CD4-positive, alpha-beta T cell (primary cell): ENCODE measurements around the gene ATL3. TPM values are rescaled to one million over a fixed set of nuclear protein-coding genes. Genes with fewer than 3 reads are reported as not detected.

Source experiments
- ATAC-seq: fragments of 200-7000 bp; cut with Tn5 transposase; one replicate; pipeline ENCODE4 v1.10.0; 2022; ENCODE audit warnings: mild to moderate bottlenecking; ENCODE audit not compliant: poor library complexity
- CTCF ChIA-PET: fragments of 350-600 bp; sonication (Branson Sonifier 250); formaldehyde crosslinking; loops from one replicate; lab custom pipeline; 2021; ENCODE audit warnings: antibody characterized with exemption, inconsistent platforms; lab: Charles Lee
- POLR2A ChIA-PET: fragments of 350-600 bp; sonication (Branson Sonifier 250); formaldehyde crosslinking; loops from one replicate; lab custom pipeline; 2021; ENCODE audit warnings: antibody characterized with exemption, inconsistent platforms; lab: Charles Lee
- DNase-seq, 14 experiments: peaks; one replicate each; pipeline ENCODE4 v3.0.0-alpha.2; 2013 to 2020; ENCODE audit warnings: mixed read lengths in 2 of 14
- H3K27ac ChIP-seq, 2 donors: one replicate each; pipeline versions ENCODE4 v1.5.1 to v1.7.0; 2013; ENCODE audit warnings: low read length in 2 of 2, low read depth in 1 of 2, mild to moderate bottlenecking in 1 of 2
- H3K27me3 ChIP-seq, 2 experiments: 1 replicate in 1 of 2; 2 replicates in 1 of 2; pipeline versions ENCODE4 v1.6.1 to v1.7.0; 2013; ENCODE audit warnings: low read length in 2 of 2, control low read depth in 1 of 2, mild to moderate bottlenecking in 1 of 2, moderate library complexity in 1 of 2; ENCODE audit not compliant: insufficient read depth in 2 of 2, control insufficient read depth in 1 of 2
- H3K36me3 ChIP-seq: one replicate; pipeline ENCODE4 v1.6.1; 2013; ENCODE audit warnings: low read length, control low read depth; ENCODE audit not compliant: insufficient read depth
- H3K4me1 ChIP-seq: one replicate; pipeline ENCODE4 v1.6.1; 2013; ENCODE audit warnings: low read length, control low read depth; ENCODE audit not compliant: insufficient read depth
- H3K4me3 ChIP-seq: one replicate; pipeline ENCODE4 v1.5.1; 2013; ENCODE audit warnings: mild to moderate bottlenecking, low read length, moderate library complexity
- H3K9me3 ChIP-seq, 2 experiments: 1 replicate in 1 of 2; 2 replicates in 1 of 2; pipeline versions ENCODE4 v1.6.1 to v1.7.0; 2013; ENCODE audit warnings: low read length in 2 of 2, mild to moderate bottlenecking in 2 of 2, control low read depth in 1 of 2, moderate library complexity in 1 of 2; ENCODE audit not compliant: control insufficient read depth in 1 of 2, insufficient read depth in 1 of 2
- H3K27ac Mint-ChIP-seq: one replicate; pipeline ENCODE4 v1.8.0; 2020; ENCODE audit warnings: mixed read lengths
- H3K27me3 Mint-ChIP-seq: one replicate; pipeline ENCODE4 v1.8.0; 2021; ENCODE audit warnings: mixed read lengths
- H3K36me3 Mint-ChIP-seq: one replicate; pipeline ENCODE4 v1.8.0; 2021; ENCODE audit warnings: low read depth, mixed read lengths
- H3K4me1 Mint-ChIP-seq: one replicate; pipeline ENCODE4 v1.8.0; 2021; ENCODE audit warnings: low read depth, mixed read lengths
- H3K4me3 Mint-ChIP-seq: one replicate; pipeline ENCODE4 v1.8.0; 2020; ENCODE audit warnings: mild to moderate bottlenecking, mixed read lengths
- H3K9me3 Mint-ChIP-seq: one replicate; pipeline ENCODE4 v1.8.0; 2020; ENCODE audit warnings: mixed read lengths
- CTCF ChIP-seq: fragments of 200-600 bp; IDR thresholded peaks from one replicate; pipeline ENCODE4 v1.8.0; 2022; ENCODE audit warnings: antibody characterized with exemption, mild to moderate bottlenecking
- intact Hi-C, 2 experiments: fragments of 100-400 bp; cut with DNase I in 1 of 2; cut with micrococcal nuclease in 1 of 2; formaldehyde crosslinking; loops; one replicate each; pipeline versions ENCODE4 v1.15.1 to v1.9.0; 2023 to 2025; cut with DNase I, micrococcal nuclease
- total RNA-seq, 174 experiments: library from RNA in 2 of 174; stranded (reverse) in 2 of 174; gene quantifications; one replicate each; pipeline ENCODE4 v1.2.3 and lab custom pipeline; 2021 to 2026

ATL3 gene
- total RNA-seq, 2 experiments from 2014 or later: 14.5 to 16.5 TPM

GRCh38 chr11:63629426-63629825 is 41.8 kb downstream of the ATL3 start:
- no peak overlapping the region for H3K27ac Mint-ChIP-seq
- H3K9me3 ChIP-seq: no peaks in the 10 kb centered on the region
- ATAC-seq: no peak
- ChIA-PET POLR2A (interaction anchor here (0.6 to 1.6 kb wide), 3 partner anchors 12 to 93 kb away, joined by 3 to 6 read pairs (median 3); partner anchors contain the start of gene PLAAT4), CTCF (interaction anchor here (1.3 to 1.9 kb wide), 2 partner anchors 13 to 150 kb away, joined by 3 to 7 read pairs; no protein-coding TSS in a partner anchor)
- H3K27me3 Mint-ChIP-seq: no peaks in the 10 kb centered on the region
- H3K4me1 Mint-ChIP-seq: no peaks in the 10 kb centered on the region
- TF ChIP-seq CTCF: no peak
- H3K4me3 ChIP-seq: no peak overlapping the region
- H3K4me3 Mint-ChIP-seq: no peak overlapping the region
- H3K27me3 ChIP-seq: no peaks in the 10 kb centered on the region
- H3K9me3 Mint-ChIP-seq: no peaks in the 10 kb centered on the region
- no peak overlapping the region for H3K27ac ChIP-seq
- H3K36me3 ChIP-seq: peaks cover 35% of the 10 kb centered on the region
- no peak for DNase-seq
- no peaks in the 10 kb centered on the region for H3K4me1 ChIP-seq
- peaks cover 54% of the 10 kb centered on the region for H3K36me3 Mint-ChIP-seq
- intact Hi-C loops: no loop called here

- no peaks in the 10 kb centered on the region for H3K4me1 Mint-ChIP-seq
- DNase-seq (no peak), ATAC-seq (no peak)
- H3K27me3 ChIP-seq: no peaks in the 10 kb centered on the region
- POLR2A ChIA-PET: no interaction called here
- intact Hi-C loops: no loop called here
- no peaks in the 10 kb centered on the region for H3K9me3 Mint-ChIP-seq
- no peak overlapping the region for H3K4me3 ChIP-seq
- CTCF ChIA-PET: interaction anchor here (0.8 to 1.1 kb wide), 2 partner anchors 35 to 144 kb away, joined by 3 read pairs; no protein-coding TSS in a partner anchor
- no peak overlapping the region for H3K4me3 Mint-ChIP-seq
- H3K27me3 Mint-ChIP-seq: no peaks in the 10 kb centered on the region
- TF ChIP-seq CTCF: no peak
- no peak overlapping the region for H3K27ac ChIP-seq
- H3K27ac Mint-ChIP-seq: no peak overlapping the region
- H3K4me1 ChIP-seq: no peaks in the 10 kb centered on the region
- H3K9me3 ChIP-seq: no peaks in the 10 kb centered on the region
- peaks cover 8% of the 10 kb centered on the region for H3K36me3 Mint-ChIP-seq
- H3K36me3 ChIP-seq: peaks cover under 1% of the 10 kb centered on the region
These were observed 47.5 kb downstream of the ATL3 start for GRCh38 chr11:63623513-63624140.

GRCh38 chr11:63622323-63622722 is 48.9 kb downstream of the ATL3 start:
- Mint-ChIP-seq H3K9me3 (no peaks in the 10 kb centered on the region), H3K36me3 (no peaks in the 10 kb centered on the region), H3K4me1 (no peaks in the 10 kb centered on the region), H3K4me3 (no peak overlapping the region), H3K27me3 (no peaks in the 10 kb centered on the region), H3K27ac (no peak overlapping the region)
- H3K4me1 ChIP-seq: no peaks in the 10 kb centered on the region
- H3K27me3 ChIP-seq: no peaks in the 10 kb centered on the region
- POLR2A ChIA-PET: interaction anchor here (0.9 kb wide), 1 partner anchor 144 kb away, joined by 3 read pairs; no protein-coding TSS in a partner anchor
- no peak for DNase-seq
- no peaks in the 10 kb centered on the region for H3K9me3 ChIP-seq
- intact Hi-C loops: no loop called here
- CTCF ChIA-PET: interaction anchor here (1.1 kb wide), 1 partner anchor 143 kb away, joined by 3 read pairs; no protein-coding TSS in a partner anchor
- H3K36me3 ChIP-seq: no peaks in the 10 kb centered on the region
- no peak overlapping the region for H3K27ac ChIP-seq
- no peak for TF ChIP-seq CTCF
- no peak for ATAC-seq
- H3K4me3 ChIP-seq: no peak overlapping the region
